Measurements from ENCODE around the gene ACYP1.

- no peak for TF ChIP-seq POLR2A (IDR thresholded peaks at IDR 0.05; ENCODE audit: low read depth, low read length)
- no peak for TF ChIP-seq POLR2AphosphoS5 (IDR thresholded peaks at IDR 0.05; ENCODE audit: low read depth, low read length)
- TF ChIP-seq TAF1 (IDR thresholded peaks at IDR 0.05; ENCODE audit: borderline replicate concordance, low read depth, low read length): no peak
Observed at GRCh38 chr14:75095690-75096089, 31.9 kb upstream of the ACYP1 start.
